ENCODE results near the gene TAS1R3. TPM values are rescaled to one million over a fixed set of nuclear protein-coding genes. Genes with fewer than 3 reads are reported as not detected.

The TAS1R3 gene
- total RNA-seq, 1 experiment from 2014 or later = 0.22 TPM

GRCh38 chr1:1373815-1374588 is 42.9 kb downstream of the TAS1R3 start:
- DNase-seq (ENCODE audit: low spot score) (no peak), ATAC-seq (no peak)
- Mint-ChIP-seq H3K27ac (no peak overlapping the region; the same call in 1 of the 2 replicates), H3K9me3 (no peaks in the 10 kb centered on the region), H3K4me3 (peak overlapping the region; percentile 82), H3K36me3 (peaks cover 8% of the 10 kb centered on the region; the same call in 1 of the 2 replicates), H3K4me1 (peaks cover 3% of the 10 kb centered on the region; the same call in 1 of the 2 replicates), H3K27me3 (ENCODE audit: low read depth) (peaks cover 4% of the 10 kb centered on the region; the same call in 1 of the 2 replicates)
- TF ChIP-seq FOXP1 (CRISPR knock-in tag; IDR thresholded peaks at IDR 0.05; ENCODE audit: borderline replicate concordance) = no peak
- TF ChIP-seq TP53 (CRISPR knock-in tag; IDR thresholded peaks at IDR 0.05) = no peak
- no peak for TF ChIP-seq CREM (CRISPR knock-in tag; IDR thresholded peaks at IDR 0.05)
- no peak for TF ChIP-seq CTCF (IDR thresholded peaks at IDR 0.05)
- TF ChIP-seq, protein P1, sequence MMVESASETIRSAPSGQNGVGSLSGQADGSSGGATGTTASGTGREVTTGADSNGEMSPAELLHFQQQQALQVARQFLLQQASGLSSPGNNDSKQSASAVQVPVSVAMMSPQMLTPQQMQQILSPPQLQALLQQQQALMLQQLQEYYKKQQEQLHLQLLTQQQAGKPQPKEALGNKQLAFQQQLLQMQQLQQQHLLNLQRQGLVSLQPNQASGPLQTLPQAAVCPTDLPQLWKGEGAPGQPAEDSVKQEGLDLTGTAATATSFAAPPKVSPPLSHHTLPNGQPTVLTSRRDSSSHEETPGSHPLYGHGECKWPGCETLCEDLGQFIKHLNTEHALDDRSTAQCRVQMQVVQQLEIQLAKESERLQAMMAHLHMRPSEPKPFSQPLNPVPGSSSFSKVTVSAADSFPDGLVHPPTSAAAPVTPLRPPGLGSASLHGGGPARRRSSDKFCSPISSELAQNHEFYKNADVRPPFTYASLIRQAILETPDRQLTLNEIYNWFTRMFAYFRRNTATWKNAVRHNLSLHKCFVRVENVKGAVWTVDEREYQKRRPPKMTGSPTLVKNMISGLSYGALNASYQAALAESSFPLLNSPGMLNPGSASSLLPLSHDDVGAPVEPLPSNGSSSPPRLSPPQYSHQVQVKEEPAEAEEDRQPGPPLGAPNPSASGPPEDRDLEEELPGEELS (CRISPR knock-in tag; IDR thresholded peaks at IDR 0.05) = no peak
- no peak; the same call in 1 of the 2 replicates for TF ChIP-seq TCF7 (CRISPR knock-in tag; IDR thresholded peaks at IDR 0.05; ENCODE audit: low read depth)
- TF ChIP-seq ZNF138 (CRISPR knock-in tag; conservative IDR thresholded peaks at IDR 0.05) = no peak
- ChIA-PET CTCF (interaction anchor here (0.9 to 1.5 kb wide), 3 partner anchors 25 to 132 kb away, joined by 3 to 5 read pairs (median 3); partner anchors contain the start of gene CCNL2), POLR2A (interaction anchor here (2.1 kb wide), 1 partner anchor 26 kb away, joined by 12 read pairs; the partner anchor contains the start of gene CCNL2)

GRCh38 chr1:1374589-1374928 is 43.5 kb downstream of the TAS1R3 start:
- Mint-ChIP-seq H3K9me3 (no peaks in the 10 kb centered on the region), H3K27me3 (ENCODE audit: low read depth) (peaks cover under 1% of the 10 kb centered on the region; the same call in 1 of the 2 replicates), H3K4me1 (peaks cover 3% of the 10 kb centered on the region; the same call in 1 of the 2 replicates), H3K27ac (no peak overlapping the region), H3K4me3 (peak overlapping the region; percentile 82), H3K36me3 (peaks cover 8% of the 10 kb centered on the region; the same call in 1 of the 2 replicates)
- DNase-seq (ENCODE audit: low spot score) = no peak
- POLR2A ChIA-PET = interaction anchor here (1.0 to 2.1 kb wide), 2 partner anchors 25 to 49 kb away, joined by 3 to 12 read pairs; partner anchors contain the start of gene CCNL2
- no peak for ATAC-seq
- TF ChIP-seq E2F4 (CRISPR knock-in tag; IDR thresholded peaks at IDR 0.05; ENCODE audit: borderline replicate concordance, low read depth) (0 out of 2 replicates have a peak, but pooled peaks have one; percentile 19), ZNF423 (CRISPR knock-in tag; IDR thresholded peaks at IDR 0.05) (no peak)
- CTCF ChIA-PET = interaction anchor here (1.0 to 1.5 kb wide), 4 partner anchors 25 to 305 kb away, joined by 3 to 8 read pairs (median 4); partner anchors contain the start of gene CCNL2

GRCh38 chr1:1374929-1375662 is 44.0 kb downstream of the TAS1R3 start, which contains the start of gene AURKAIP1:
AURKAIP1 (minus strand) TSS chr1:1375207; CDS start chr1:1374756, 451 bp downstream.
- peak within 1 kb of the TSS; percentile 82 for H3K4me3 Mint-ChIP-seq
- TF ChIP-seq ZNF219 (CRISPR knock-in tag; IDR thresholded peaks at IDR 0.05; ENCODE audit: borderline replicate concordance) = no peak; the same call in 1 of the 2 replicates
- TF ChIP-seq MAX (CRISPR knock-in tag; IDR thresholded peaks at IDR 0.05) = peak; percentile 90
- TF ChIP-seq PREB (CRISPR knock-in tag; IDR thresholded peaks at IDR 0.05; ENCODE audit: borderline replicate concordance) = peak; percentile 17; the same call in 1 of the 2 replicates
- TF ChIP-seq NFATC4 (CRISPR knock-in tag; IDR thresholded peaks at IDR 0.05) = no peak
- peak; percentile 95 for TF ChIP-seq SP1 (CRISPR knock-in tag; conservative IDR thresholded peaks at IDR 0.05)
- TF ChIP-seq, protein P2, sequence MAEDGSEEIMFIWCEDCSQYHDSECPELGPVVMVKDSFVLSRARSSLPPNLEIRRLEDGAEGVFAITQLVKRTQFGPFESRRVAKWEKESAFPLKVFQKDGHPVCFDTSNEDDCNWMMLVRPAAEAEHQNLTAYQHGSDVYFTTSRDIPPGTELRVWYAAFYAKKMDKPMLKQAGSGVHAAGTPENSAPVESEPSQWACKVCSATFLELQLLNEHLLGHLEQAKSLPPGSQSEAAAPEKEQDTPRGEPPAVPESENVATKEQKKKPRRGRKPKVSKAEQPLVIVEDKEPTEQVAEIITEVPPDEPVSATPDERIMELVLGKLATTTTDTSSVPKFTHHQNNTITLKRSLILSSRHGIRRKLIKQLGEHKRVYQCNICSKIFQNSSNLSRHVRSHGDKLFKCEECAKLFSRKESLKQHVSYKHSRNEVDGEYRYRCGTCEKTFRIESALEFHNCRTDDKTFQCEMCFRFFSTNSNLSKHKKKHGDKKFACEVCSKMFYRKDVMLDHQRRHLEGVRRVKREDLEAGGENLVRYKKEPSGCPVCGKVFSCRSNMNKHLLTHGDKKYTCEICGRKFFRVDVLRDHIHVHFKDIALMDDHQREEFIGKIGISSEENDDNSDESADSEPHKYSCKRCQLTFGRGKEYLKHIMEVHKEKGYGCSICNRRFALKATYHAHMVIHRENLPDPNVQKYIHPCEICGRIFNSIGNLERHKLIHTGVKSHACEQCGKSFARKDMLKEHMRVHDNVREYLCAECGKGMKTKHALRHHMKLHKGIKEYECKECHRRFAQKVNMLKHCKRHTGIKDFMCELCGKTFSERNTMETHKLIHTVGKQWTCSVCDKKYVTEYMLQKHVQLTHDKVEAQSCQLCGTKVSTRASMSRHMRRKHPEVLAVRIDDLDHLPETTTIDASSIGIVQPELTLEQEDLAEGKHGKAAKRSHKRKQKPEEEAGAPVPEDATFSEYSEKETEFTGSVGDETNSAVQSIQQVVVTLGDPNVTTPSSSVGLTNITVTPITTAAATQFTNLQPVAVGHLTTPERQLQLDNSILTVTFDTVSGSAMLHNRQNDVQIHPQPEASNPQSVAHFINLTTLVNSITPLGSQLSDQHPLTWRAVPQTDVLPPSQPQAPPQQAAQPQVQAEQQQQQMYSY (CRISPR knock-in tag; IDR thresholded peaks at IDR 0.05) = no peak
- 0 out of 2 replicates have a peak, but pooled peaks have one; percentile 55 for TF ChIP-seq ELF4 (CRISPR knock-in tag; IDR thresholded peaks at IDR 0.05; ENCODE audit: low read depth)
- TF ChIP-seq CBFB (CRISPR knock-in tag; IDR thresholded peaks at IDR 0.05; ENCODE audit: low read depth) = no peak

More at GRCh38 chr1:1374929-1375662, 44.0 kb downstream of the TAS1R3 start, which contains the start of gene AURKAIP1:
- DNase-seq (ENCODE audit: low spot score) (peak; percentile 98), ATAC-seq (peak; percentile 91)
- H3K36me3 Mint-ChIP-seq = peaks cover 8% of the 10 kb centered on the region; the same call in 1 of the 2 replicates
- no peaks in the 10 kb centered on the region for H3K9me3 Mint-ChIP-seq
- no peaks in the 10 kb centered on the region for H3K27me3 Mint-ChIP-seq (ENCODE audit: low read depth)
- peak within 1 kb of the TSS; percentile 87 for H3K27ac Mint-ChIP-seq
- H3K4me1 Mint-ChIP-seq = peaks cover 3% of the 10 kb centered on the region; the same call in 1 of the 2 replicates
- POLR2A ChIA-PET = interaction anchor here (0.6 to 2.1 kb wide), 6 partner anchors 20 to 66 kb away, joined by 3 to 12 read pairs (median 4); partner anchors contain the start of genes CCNL2 and MRPL20
- CTCF ChIA-PET = interaction anchor here (0.6 to 1.5 kb wide), 8 partner anchors 21 to 304 kb away, joined by 3 to 8 read pairs (median 4); partner anchors contain the start of gene CCNL2

All from WTC11 (cell line).